ENCODE results near the gene TFDP2. TPM values are rescaled to one million over a fixed set of nuclear protein-coding genes. Genes with fewer than 3 reads are reported as not detected.

Gene TFDP2
- total and polyA plus RNA-seq, 12 donors: 11.0 to 77.8 (median 54.3) TPM

DNA sequence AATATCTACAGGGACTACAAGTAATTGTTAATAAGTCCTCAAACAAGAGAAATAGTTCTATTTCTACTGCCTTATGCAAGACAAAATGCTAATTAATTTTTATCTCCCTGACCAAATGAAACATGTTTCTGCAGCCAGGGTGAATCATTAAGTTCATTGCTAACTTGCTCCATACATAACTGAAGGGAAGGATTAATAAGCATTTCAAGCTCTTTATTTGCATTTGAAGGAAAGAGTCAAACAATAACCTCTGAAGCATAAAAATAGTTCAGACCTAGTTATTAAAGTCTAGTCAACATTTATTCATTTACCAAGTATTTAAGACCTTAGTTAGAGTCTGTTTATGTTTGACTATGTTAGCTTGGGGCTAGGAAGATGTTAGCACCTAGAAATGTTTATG is 152.9 kb downstream of the TFDP2 start:
- DNase-seq: no peak
- Histone ChIP-seq H3K27me3 (no peaks in the 10 kb centered on the region), H3K36me3 (peaks cover 0 to 12% (median 0%) of the 10 kb centered on the region in 9 donors), H3K9me3 (no peaks in the 10 kb centered on the region), H3K4me1 (peaks cover 0 to 15% (median 3%) of the 10 kb centered on the region in 9 donors), H3K27ac (no peak overlapping the region), H3K4me3 (no peak overlapping the region)
- no peak for TF ChIP-seq CTCF (IDR thresholded peaks at IDR 0.05)
- ATAC-seq: no peak
- intact Hi-C loops (cut with DNase I): no loop called here

DNA sequence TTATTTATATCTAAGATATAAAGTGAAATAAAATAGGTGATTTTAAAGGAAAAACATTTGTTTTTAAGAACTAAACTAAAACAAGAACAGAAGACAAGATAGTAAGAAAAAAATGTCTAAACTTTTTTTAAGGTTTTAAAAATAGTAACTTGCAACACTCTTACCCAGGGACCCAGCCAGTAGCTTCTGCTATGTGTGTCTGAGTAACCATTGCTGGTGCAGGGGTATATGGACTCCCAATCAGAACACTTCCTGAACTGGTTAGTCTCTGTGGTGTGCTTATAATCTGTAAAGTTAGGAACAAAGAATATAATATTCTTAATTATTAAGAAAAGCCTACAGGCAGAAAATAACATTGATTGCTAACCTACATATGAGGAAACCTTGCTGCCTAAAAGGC is 154.5 kb downstream of the TFDP2 start:
- no peaks in the 10 kb centered on the region for H3K9me3 ChIP-seq
- TF ChIP-seq CTCF (IDR thresholded peaks at IDR 0.05): no peak
- H3K4me1 ChIP-seq: peaks cover 0 to 15% (median 3%) of the 10 kb centered on the region in 9 donors
- DNase-seq (no peak), ATAC-seq (peak in 3 of 8 donors; percentile 66 to 84 (median 79))
- H3K36me3 ChIP-seq: peaks cover 0 to 7% (median 0%) of the 10 kb centered on the region in 9 donors
- intact Hi-C loops (cut with DNase I): no loop called here
- no peak overlapping the region for H3K4me3 ChIP-seq
- no peaks in the 10 kb centered on the region for H3K27me3 ChIP-seq
- H3K27ac ChIP-seq: no peak overlapping the region

DNA sequence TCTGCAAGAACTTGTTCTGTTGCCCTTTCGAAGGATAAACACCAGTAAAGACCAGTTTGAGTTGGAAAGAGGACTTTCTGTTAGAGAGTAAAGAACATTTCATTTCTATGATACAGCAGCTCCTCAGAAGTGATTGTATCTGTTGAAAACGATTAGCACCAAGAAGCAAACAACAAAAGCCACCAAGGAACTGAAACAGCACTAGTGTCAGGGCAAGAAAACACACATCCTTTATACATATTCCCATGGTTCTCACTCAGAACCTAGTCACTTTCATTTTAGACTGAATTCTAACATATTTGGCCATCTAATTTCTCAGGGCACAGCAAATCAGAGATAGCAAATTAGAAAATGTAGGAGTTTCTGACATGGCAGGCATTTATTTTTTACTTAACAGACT is 156.8 kb downstream of the TFDP2 start:
- intact Hi-C loops (cut with DNase I): no loop called here
- Histone ChIP-seq H3K36me3 (peaks cover 0 to 9% (median 0%) of the 10 kb centered on the region in 9 donors), H3K4me1 (peaks cover 0 to 15% (median 3%) of the 10 kb centered on the region in 9 donors), H3K9me3 (no peaks in the 10 kb centered on the region), H3K4me3 (no peak overlapping the region), H3K27ac (no peak overlapping the region), H3K27me3 (no peaks in the 10 kb centered on the region)
- DNase-seq (no peak), ATAC-seq (no peak)
- no peak for TF ChIP-seq CTCF (IDR thresholded peaks at IDR 0.05)
- 83 to 89% methylated on average over 2 of the region's 2 CpGs for WGBS, 2 donors

GRCh38 chr3:141986548-141987107 is 162.7 kb downstream of the TFDP2 start:
- intact Hi-C loops (cut with DNase I): no loop called here
- TF ChIP-seq CTCF (IDR thresholded peaks at IDR 0.05): no peak
- Histone ChIP-seq H3K27ac (no peak overlapping the region), H3K4me1 (no peaks in the 10 kb centered on the region), H3K4me3 (no peak overlapping the region), H3K9me3 (no peaks in the 10 kb centered on the region), H3K27me3 (no peaks in the 10 kb centered on the region), H3K36me3 (peaks cover 0 to 8% (median 0%) of the 10 kb centered on the region in 9 donors)
- DNase-seq (no peak), ATAC-seq (no peak)
- WGBS, 2 donors: 84 to 90% methylated on average over 2 of the region's 2 CpGs
